ENCODE measurements around the gene TCF4.

TCF4 gene

GRCh38 chr18:55256929-55257289 lies 331.1 kb downstream of the TCF4 start:
- DNase-seq (ENCODE audit: low spot score), result no peak

- DNase-seq (ENCODE audit: low spot score), result no peak
These were observed 331.6 kb downstream of the TCF4 start for GRCh38 chr18:55256226-55256928.

- no peak for DNase-seq (ENCODE audit: low spot score)
These were observed 334.2 kb downstream of the TCF4 start for GRCh38 chr18:55253814-55254213.

- DNase-seq (ENCODE audit: low spot score), result no peak
These were observed 335.1 kb downstream of the TCF4 start for GRCh38 chr18:55252901-55253300.

GRCh38 chr18:55252053-55252675 lies 335.8 kb downstream of the TCF4 start:
- DNase-seq (ENCODE audit: low spot score), result no peak

GRCh38 chr18:55251254-55251971 lies 336.6 kb downstream of the TCF4 start:
- DNase-seq (ENCODE audit: low spot score), result no peak

- DNase-seq (ENCODE audit: low spot score), result no peak
These were observed 337.2 kb downstream of the TCF4 start for GRCh38 chr18:55250768-55251173.

- no peak for DNase-seq (ENCODE audit: low spot score)
These were observed 338.4 kb downstream of the TCF4 start for GRCh38 chr18:55249550-55249949.

- DNase-seq (ENCODE audit: low spot score), result no peak
These were observed 339.5 kb downstream of the TCF4 start for GRCh38 chr18:55248495-55248894.

- DNase-seq (ENCODE audit: low spot score), result no peak
These were observed 341.0 kb downstream of the TCF4 start for GRCh38 chr18:55247032-55247431.

GRCh38 chr18:55246278-55246677 lies 341.7 kb downstream of the TCF4 start:
- no peak for DNase-seq (ENCODE audit: low spot score)

GRCh38 chr18:55245211-55245614 lies 342.8 kb downstream of the TCF4 start:
- no peak for DNase-seq (ENCODE audit: low spot score)

- DNase-seq (ENCODE audit: low spot score), result no peak
These were observed 343.4 kb downstream of the TCF4 start for GRCh38 chr18:55244546-55244945.

GRCh38 chr18:55243857-55244256 lies 344.1 kb downstream of the TCF4 start:
- DNase-seq (ENCODE audit: low spot score), result no peak

GRCh38 chr18:55243255-55243654 lies 344.7 kb downstream of the TCF4 start:
- no peak for DNase-seq (ENCODE audit: low spot score)

- no peak for DNase-seq (ENCODE audit: low spot score)
These were observed 347.0 kb downstream of the TCF4 start for GRCh38 chr18:55240978-55241377.

GRCh38 chr18:55239740-55240139 lies 348.3 kb downstream of the TCF4 start:
- DNase-seq (ENCODE audit: low spot score), result no peak

GRCh38 chr18:55237660-55238059 lies 350.3 kb downstream of the TCF4 start:
- peak; percentile 76 for DNase-seq (ENCODE audit: low spot score)

GRCh38 chr18:55236150-55236931 lies 351.7 kb downstream of the TCF4 start:
- no peak for DNase-seq (ENCODE audit: low spot score)

GRCh38 chr18:55235094-55235461 lies 352.9 kb downstream of the TCF4 start:
- no peak for DNase-seq (ENCODE audit: low spot score)

- peak; percentile 95 for DNase-seq (ENCODE audit: low spot score)
These were observed 353.5 kb downstream of the TCF4 start for GRCh38 chr18:55234366-55235093.

- DNase-seq (ENCODE audit: low spot score), result no peak
These were observed 354.1 kb downstream of the TCF4 start for GRCh38 chr18:55233857-55234256.
